Breast epithelium (tissue), 3 donors: ENCODE results near the gene NCBP2.

ENCODE experiments used
- POLR2A ChIP-seq: fragments of 450-650 bp; IDR thresholded peaks from one replicate; pipeline ENCODE4 v1.6.1; 2016; ENCODE audit warnings: antibody characterized with exemption, mild to moderate bottlenecking, moderate library complexity
- POLR2AphosphoS5 ChIP-seq, 3 donors: sonication (generic); formaldehyde crosslinking; IDR thresholded peaks; one replicate each; pipeline ENCODE4 v1.6.1; 2017; ENCODE audit warnings: antibody characterized with exemption in 3 of 3

DNA sequence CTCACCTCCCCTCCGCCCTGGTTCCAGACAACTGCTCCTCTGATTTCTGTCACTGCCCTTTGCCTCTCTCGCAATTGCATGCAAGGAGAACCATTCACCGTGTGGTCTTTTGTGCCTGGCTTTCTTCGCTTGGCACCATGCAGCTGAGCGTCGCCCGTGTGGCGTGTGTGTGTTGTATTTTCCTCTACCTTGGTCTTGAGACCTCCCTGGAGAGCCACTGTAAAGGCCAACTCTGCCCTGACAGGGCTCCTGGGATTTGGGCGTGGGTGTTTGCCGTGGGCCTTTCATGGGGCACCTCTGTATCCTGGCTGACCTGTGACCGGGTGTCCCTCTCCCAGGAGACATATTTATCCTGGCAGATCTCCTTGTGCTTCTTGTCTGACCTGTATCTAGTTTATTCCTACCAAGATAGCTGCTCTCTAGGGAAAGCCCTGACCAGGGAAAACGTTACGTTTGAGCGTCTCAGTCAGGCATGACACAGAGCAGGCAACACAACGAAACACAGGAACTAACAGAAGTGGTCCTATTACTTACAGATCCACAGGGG lies 28.3 kb upstream of the NCBP2 start:
- no peak for TF ChIP-seq POLR2AphosphoS5 (IDR thresholded peaks at IDR 0.05)
- TF ChIP-seq POLR2A: no peak
